Erythroblast (primary cell): ENCODE data around the gene EDRF1.

Experiments
- GATA1 ChIP-seq: IDR thresholded peaks from 2 replicates; pipeline ENCODE4 v1.6.1; 2011; ENCODE audit warnings: low read depth, mild to moderate bottlenecking, control low read depth, low read length, moderate library complexity
- POLR2A ChIP-seq: IDR thresholded peaks from 2 replicates; pipeline ENCODE4 v1.6.1; 2011; ENCODE audit warnings: mild to moderate bottlenecking, low read length

- TF ChIP-seq POLR2A (no peak), GATA1 (no peak)
Observed at GRCh38 chr10:125797994-125798662, 78.6 kb downstream of the EDRF1 start.
